Fibroblast of lung (primary cell): Measurements from ENCODE around the gene LRRC26. TPM values are rescaled to one million over a fixed set of nuclear protein-coding genes. Genes with fewer than 3 reads are reported as not detected.

Source experiments
- DNase-seq, 2 donors: peaks; one replicate each; pipeline versions ENCODE4 v3.0.0 to v3.0.0-alpha.2; 2010; ENCODE audit warnings: low read depth in 2 of 2
- H2AFZ ChIP-seq: 2 replicates; pipeline ENCODE4 v1.5.1; 2012; ENCODE audit warnings: low read length, control low read depth, inconsistent platforms
- H3K27ac ChIP-seq: 2 replicates; pipeline ENCODE4 v1.5.1; 2011; ENCODE audit warnings: low read length, control low read depth; ENCODE audit not compliant: insufficient read depth
- H3K27me3 ChIP-seq: 2 replicates; pipeline ENCODE4 v1.5.1; 2011; ENCODE audit warnings: mild to moderate bottlenecking, low read length; ENCODE audit not compliant: control insufficient read depth, insufficient read depth
- H3K36me3 ChIP-seq: 2 replicates; pipeline ENCODE4 v1.5.1; 2011; ENCODE audit warnings: low read length; ENCODE audit not compliant: control insufficient read depth, insufficient read depth
- H3K4me1 ChIP-seq: 2 replicates; pipeline ENCODE4 v1.5.1; 2011; ENCODE audit warnings: low read length; ENCODE audit not compliant: control insufficient read depth, insufficient read depth; ENCODE audit errors: extremely low read depth
- H3K4me2 ChIP-seq: 2 replicates; pipeline ENCODE4 v1.5.1; 2011; ENCODE audit warnings: low read length, control low read depth; ENCODE audit not compliant: insufficient read depth; ENCODE audit errors: extremely low read depth
- H3K4me3 ChIP-seq, 4 experiments: fragments of 200-600 bp in 1 of 4; sonication (generic) in 1 of 4; replicated peaks in 1 of 4; 2 replicates each; pipeline ENCODE4 v1.5.1; 2011 to 2016; ENCODE audit warnings: low read length in 4 of 4, low read depth in 3 of 4, mild to moderate bottlenecking in 3 of 4, control low read depth in 2 of 4, inconsistent platforms in 1 of 4, mixed read lengths in 1 of 4; ENCODE audit not compliant: insufficient read depth in 1 of 4; ENCODE audit errors: control extremely low read depth in 1 of 4
- H3K79me2 ChIP-seq: 2 replicates; pipeline ENCODE4 v1.5.1; 2012; ENCODE audit warnings: mild to moderate bottlenecking, low read length, inconsistent platforms; ENCODE audit not compliant: control insufficient read depth, insufficient read depth
- H3K9ac ChIP-seq: 2 replicates; pipeline ENCODE4 v1.5.1; 2011; ENCODE audit warnings: mild to moderate bottlenecking, low read length, control low read depth; ENCODE audit not compliant: insufficient read depth
- H3K9me3 ChIP-seq: 2 replicates; pipeline ENCODE4 v1.5.1; 2012; ENCODE audit warnings: low read depth, low read length; ENCODE audit not compliant: control insufficient read depth, insufficient read depth
- H4K20me1 ChIP-seq: 2 replicates; pipeline ENCODE4 v1.5.1; 2011; ENCODE audit warnings: low read length; ENCODE audit not compliant: control insufficient read depth, insufficient read depth; ENCODE audit errors: extremely low read depth
- EZH2 ChIP-seq: IDR thresholded peaks from 2 replicates; pipeline ENCODE4 v1.5.1; 2012; ENCODE audit warnings: low read length, control low read depth, mild to moderate bottlenecking; ENCODE audit errors: missing control alignments
- polyA plus RNA-seq, 2 donors: library from polyadenylated mRNA; depleted of rRNA in 1 of 2; stranded (reverse) in 1 of 2; unstranded in 1 of 2; fragments of >200 nt; gene quantifications; 2 replicates each; pipeline ENCODE4 v1.2.1, GENCODE V29; 2011 to 2012; ENCODE audit warnings: missing spikeins in 1 of 2
- total RNA-seq: library from RNA; depleted of rRNA; stranded (reverse); fragments of >200 nt; gene quantifications from 2 replicates; pipeline ENCODE4 v1.2.1, GENCODE V29; 2014
- TF ChIP-seq, protein P1 (sequence below), 2 donors: IDR thresholded peaks in 1 of 2; conservative IDR thresholded peaks in 1 of 2; 1 replicate in 1 of 2; 2 replicates in 1 of 2; pipeline ENCODE4 v1.5.1; 2011 to 2012; ENCODE audit warnings: low read length in 2 of 2, control low read depth in 1 of 2, inconsistent platforms in 1 of 2, low read depth in 1 of 2, mild to moderate bottlenecking in 1 of 2

LRRC26 gene
- total and polyA plus RNA-seq, 2 donors (not counting 1 experiment from before 2014, with no cell fraction given): not detected

DNA sequence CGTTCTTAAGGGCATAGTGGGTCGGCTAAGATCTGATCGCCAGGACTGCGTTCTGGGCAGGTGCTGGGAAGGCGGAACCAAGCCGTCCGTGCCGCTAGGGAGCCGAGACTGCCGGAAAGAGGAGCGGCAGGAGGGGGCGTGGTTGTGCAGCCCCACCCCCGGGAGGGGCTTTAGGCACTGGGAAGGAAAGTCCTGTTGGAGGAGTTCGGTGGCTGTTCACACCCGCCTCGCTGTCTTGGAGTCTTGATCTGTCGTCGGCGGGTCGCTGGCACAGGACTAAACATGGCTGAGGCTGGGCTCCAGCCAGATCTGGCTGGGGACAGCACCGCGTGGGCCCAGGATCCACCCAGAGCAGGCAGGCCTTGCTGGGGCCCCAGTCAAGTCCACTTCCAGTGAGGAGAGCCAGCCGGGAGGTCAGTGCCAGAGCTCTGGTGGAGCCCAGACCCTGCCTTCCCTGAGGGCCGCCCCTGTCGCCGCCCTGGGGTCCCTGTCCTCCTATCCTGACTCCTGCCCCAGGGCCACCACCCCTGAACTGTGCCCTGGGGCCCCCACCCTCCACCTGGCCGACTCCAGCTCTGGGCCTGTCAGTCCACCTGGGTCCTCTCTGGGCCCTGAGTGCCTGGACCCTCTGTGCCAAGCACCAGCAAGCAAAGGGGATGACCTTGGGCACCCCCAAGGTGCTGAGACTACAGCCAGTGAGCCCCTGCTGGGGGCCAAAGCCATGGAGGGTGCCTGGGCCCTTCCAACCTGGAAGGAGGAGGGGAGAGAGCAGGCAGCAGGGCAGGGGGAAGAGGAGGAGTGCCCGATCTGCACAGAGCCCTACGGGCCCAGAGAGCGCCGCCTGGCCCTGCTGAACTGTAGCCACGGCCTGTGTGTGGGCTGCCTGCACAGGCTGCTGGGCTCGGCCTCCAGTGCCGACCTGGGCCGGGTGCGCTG is 47.7 kb upstream of the LRRC26 start:
- H3K9me3 ChIP-seq: no peaks in the 10 kb centered on the region
- peaks cover 18% of the 10 kb centered on the region for H3K36me3 ChIP-seq
- no peak overlapping the region for H3K9ac ChIP-seq
- no peak for TF ChIP-seq EZH2
- TF ChIP-seq, protein P1, sequence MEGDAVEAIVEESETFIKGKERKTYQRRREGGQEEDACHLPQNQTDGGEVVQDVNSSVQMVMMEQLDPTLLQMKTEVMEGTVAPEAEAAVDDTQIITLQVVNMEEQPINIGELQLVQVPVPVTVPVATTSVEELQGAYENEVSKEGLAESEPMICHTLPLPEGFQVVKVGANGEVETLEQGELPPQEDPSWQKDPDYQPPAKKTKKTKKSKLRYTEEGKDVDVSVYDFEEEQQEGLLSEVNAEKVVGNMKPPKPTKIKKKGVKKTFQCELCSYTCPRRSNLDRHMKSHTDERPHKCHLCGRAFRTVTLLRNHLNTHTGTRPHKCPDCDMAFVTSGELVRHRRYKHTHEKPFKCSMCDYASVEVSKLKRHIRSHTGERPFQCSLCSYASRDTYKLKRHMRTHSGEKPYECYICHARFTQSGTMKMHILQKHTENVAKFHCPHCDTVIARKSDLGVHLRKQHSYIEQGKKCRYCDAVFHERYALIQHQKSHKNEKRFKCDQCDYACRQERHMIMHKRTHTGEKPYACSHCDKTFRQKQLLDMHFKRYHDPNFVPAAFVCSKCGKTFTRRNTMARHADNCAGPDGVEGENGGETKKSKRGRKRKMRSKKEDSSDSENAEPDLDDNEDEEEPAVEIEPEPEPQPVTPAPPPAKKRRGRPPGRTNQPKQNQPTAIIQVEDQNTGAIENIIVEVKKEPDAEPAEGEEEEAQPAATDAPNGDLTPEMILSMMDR (conservative IDR thresholded peaks at IDR 0.05 in 1 of 2, IDR thresholded peaks at IDR 0.05 in 1 of 2; ENCODE audit: low read depth in 1 of 2, low read length in 2 of 2): no peak
- H3K27me3 ChIP-seq: no peaks in the 10 kb centered on the region
- no peak overlapping the region for H2AFZ ChIP-seq
- peaks cover 5% of the 10 kb centered on the region for H3K4me1 ChIP-seq
- no peak overlapping the region for H3K4me2 ChIP-seq
- H3K27ac ChIP-seq: no peak overlapping the region
- H3K79me2 ChIP-seq: no peaks in the 10 kb centered on the region
- H4K20me1 ChIP-seq: no peaks in the 10 kb centered on the region
- no peak for DNase-seq
- peak overlapping the region in 1 of 4 experiments; percentile 22 for H3K4me3 ChIP-seq

DNA sequence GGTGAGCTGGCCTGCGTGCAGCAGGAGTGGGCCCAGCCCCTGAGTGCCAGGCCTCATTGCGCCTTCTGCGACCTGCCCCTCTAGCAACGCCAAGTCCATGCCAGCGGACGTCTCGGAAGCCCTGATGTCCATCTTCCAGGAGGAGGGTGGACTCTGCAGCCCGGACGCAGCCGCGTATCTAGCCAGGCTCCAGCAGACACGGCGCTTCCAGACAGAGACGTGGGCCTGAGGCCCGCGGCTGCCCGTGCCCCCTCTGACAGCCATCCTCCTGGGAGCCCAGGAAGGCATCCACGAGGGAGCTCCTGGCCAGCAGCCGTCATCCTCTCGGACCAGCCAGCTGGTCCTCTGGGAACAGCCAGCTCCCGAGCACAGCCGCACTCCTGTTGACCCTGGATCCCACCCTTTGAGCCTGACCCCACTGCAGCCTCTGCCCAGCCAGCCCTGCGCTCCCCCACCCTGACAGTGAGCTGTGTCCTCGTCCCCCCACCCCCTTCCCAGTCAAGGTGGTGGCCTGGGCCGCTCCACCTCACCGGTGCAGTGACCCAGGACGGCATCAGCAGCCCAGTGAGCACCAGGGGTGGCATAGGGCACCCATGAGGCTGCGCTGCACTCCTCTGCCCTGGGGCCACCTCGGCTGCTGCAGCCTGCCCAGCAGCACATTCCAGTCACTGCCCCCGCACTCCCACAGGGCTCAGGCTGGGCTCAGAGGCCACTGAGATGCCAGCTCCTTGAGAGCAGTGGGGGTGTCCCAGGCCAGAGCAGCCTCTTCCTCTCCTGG is 46.5 kb upstream of the LRRC26 start:
- Histone ChIP-seq H2AFZ (no peak overlapping the region), H3K27me3 (no peaks in the 10 kb centered on the region), H3K9ac (no peak overlapping the region), H3K4me1 (peaks cover 5% of the 10 kb centered on the region), H3K4me3 (no peak overlapping the region), H3K36me3 (peaks cover 19% of the 10 kb centered on the region), H4K20me1 (no peaks in the 10 kb centered on the region), H3K79me2 (no peaks in the 10 kb centered on the region), H3K27ac (no peak overlapping the region), H3K9me3 (no peaks in the 10 kb centered on the region), H3K4me2 (no peak overlapping the region)
- no peak for DNase-seq
- no peak for TF ChIP-seq EZH2
- TF ChIP-seq, protein P1 (conservative IDR thresholded peaks at IDR 0.05 in 1 of 2, IDR thresholded peaks at IDR 0.05 in 1 of 2; ENCODE audit: low read depth in 1 of 2, low read length in 2 of 2): no peak
